Measurements from ENCODE around the gene FRMD3. TPM values are rescaled to one million over a fixed set of nuclear protein-coding genes. Genes with fewer than 3 reads are reported as not detected.
"Not testable (repeated sequence)": the region's sequence is repeated elsewhere in the genome, so short reads cannot be mapped to it uniquely, and the experiment has no call there.

The FRMD3 gene
- total RNA-seq, 2 donors from 2014 or later, result 2.1 to 4.6 TPM

DNA sequence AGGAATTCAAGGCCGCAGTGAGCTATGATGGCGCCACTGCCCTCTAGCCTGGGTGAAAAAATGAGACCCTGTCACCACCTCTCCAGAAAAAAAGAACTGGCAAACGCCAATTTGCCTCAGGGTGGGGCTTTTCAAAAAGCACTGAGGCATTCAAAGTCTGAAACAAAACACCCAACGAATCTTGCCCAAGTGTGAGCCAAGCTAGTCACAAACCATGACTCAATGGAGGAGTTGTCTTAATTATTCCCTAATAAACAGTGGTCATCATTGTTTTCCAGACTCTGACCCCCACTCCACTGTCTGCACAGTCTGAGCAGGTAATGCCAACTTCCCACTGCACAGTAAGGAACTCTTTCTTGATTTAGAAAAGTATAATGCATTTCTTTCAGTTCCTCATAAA, 16.8 kb downstream of the FRMD3 start:
- no peak for ATAC-seq
- Histone ChIP-seq H3K4me3 (no peak overlapping the region), H3K4me1 (no peaks in the 10 kb centered on the region), H3K27me3 (no peaks in the 10 kb centered on the region), H3K27ac (no peak overlapping the region), H3K9me3 (no peaks in the 10 kb centered on the region), H3K36me3 (replicated peaks in 1 of 2; ENCODE audit: insufficient read depth in 1 of 2, low read depth in 2 of 2) (no peaks in the 10 kb centered on the region)
- 83 to 89% methylated on average over 4 of the region's 4 CpGs for WGBS, 2 donors
- TF ChIP-seq POLR2A (IDR thresholded peaks at IDR 0.05), result no peak
- TF ChIP-seq, protein P1, sequence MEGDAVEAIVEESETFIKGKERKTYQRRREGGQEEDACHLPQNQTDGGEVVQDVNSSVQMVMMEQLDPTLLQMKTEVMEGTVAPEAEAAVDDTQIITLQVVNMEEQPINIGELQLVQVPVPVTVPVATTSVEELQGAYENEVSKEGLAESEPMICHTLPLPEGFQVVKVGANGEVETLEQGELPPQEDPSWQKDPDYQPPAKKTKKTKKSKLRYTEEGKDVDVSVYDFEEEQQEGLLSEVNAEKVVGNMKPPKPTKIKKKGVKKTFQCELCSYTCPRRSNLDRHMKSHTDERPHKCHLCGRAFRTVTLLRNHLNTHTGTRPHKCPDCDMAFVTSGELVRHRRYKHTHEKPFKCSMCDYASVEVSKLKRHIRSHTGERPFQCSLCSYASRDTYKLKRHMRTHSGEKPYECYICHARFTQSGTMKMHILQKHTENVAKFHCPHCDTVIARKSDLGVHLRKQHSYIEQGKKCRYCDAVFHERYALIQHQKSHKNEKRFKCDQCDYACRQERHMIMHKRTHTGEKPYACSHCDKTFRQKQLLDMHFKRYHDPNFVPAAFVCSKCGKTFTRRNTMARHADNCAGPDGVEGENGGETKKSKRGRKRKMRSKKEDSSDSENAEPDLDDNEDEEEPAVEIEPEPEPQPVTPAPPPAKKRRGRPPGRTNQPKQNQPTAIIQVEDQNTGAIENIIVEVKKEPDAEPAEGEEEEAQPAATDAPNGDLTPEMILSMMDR (IDR thresholded peaks at IDR 0.05), result no peak
- no peak for DNase-seq
- intact Hi-C loops (cut with DNase I), result no loop called here

DNA sequence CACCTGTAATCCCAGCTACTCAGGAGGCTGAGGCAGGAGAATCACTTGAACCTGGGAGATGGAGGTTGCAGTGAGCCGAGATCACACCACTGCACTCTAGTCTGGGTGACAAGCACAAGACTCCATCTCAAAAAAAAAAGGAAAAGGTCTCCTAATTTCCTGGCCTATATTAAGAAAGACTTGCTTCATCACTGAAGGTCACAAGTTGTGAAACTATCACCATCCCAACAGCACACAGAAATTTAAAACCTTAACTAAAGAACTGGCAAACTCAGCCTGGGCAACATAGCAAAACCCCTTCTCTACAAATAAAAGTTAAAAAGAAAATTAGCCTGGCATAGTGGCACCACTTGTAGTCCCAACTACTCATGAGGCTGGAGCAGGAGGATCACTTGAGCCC, 17.2 kb downstream of the FRMD3 start:
- Histone ChIP-seq H3K4me3 (no peak overlapping the region), H3K9me3 (no peaks in the 10 kb centered on the region), H3K27ac (no peak overlapping the region), H3K36me3 (replicated peaks in 1 of 2; ENCODE audit: insufficient read depth in 1 of 2, low read depth in 2 of 2) (no peaks in the 10 kb centered on the region), H3K4me1 (no peaks in the 10 kb centered on the region), H3K27me3 (no peaks in the 10 kb centered on the region)
- 92 to 100% methylated on average over 1 of the region's 1 CpG for whole genome bisulfite sequencing, 2 donors
- DNase-seq (no peak), ATAC-seq (no peak)
- intact Hi-C loops (cut with DNase I), result no loop called here
- no peak for TF ChIP-seq POLR2A (IDR thresholded peaks at IDR 0.05)
- TF ChIP-seq, protein P1 (IDR thresholded peaks at IDR 0.05), result no peak

DNA sequence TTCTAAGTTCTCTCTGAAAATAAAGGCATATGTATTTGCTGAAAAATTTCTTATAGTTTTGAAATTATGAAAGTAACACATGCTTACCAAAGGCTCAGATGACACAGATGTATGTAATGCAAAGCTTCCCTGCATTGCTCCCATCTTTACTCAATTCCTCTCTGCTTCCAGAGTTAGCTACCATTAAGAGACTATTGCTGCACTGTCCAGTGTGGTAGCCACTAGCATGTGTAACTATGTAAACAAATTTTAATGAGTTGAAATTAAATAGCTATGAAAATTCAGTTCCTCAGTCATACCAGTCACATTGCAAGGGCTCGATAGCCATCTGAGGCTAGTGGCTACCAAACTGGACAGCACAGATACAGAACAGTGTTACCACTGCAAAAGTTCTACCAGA, 17.9 kb downstream of the FRMD3 start:
- intact Hi-C loops (cut with DNase I), result no loop called here
- no peaks in the 10 kb centered on the region for H3K27me3 ChIP-seq
- DNase-seq (no peak), ATAC-seq (no peak)
- TF ChIP-seq, protein P1 (IDR thresholded peaks at IDR 0.05), result no peak
- no peak for TF ChIP-seq POLR2A (IDR thresholded peaks at IDR 0.05)
- H3K36me3 ChIP-seq (replicated peaks in 1 of 2; ENCODE audit: insufficient read depth in 1 of 2, low read depth in 2 of 2), result no peaks in the 10 kb centered on the region
- H3K27ac ChIP-seq, result no peak overlapping the region
- H3K9me3 ChIP-seq, result no peaks in the 10 kb centered on the region
- no peaks in the 10 kb centered on the region for H3K4me1 ChIP-seq
- WGBS, 2 donors, result 87 to 100% methylated on average over 1 of the region's 1 CpG
- H3K4me3 ChIP-seq, result no peak overlapping the region

DNA sequence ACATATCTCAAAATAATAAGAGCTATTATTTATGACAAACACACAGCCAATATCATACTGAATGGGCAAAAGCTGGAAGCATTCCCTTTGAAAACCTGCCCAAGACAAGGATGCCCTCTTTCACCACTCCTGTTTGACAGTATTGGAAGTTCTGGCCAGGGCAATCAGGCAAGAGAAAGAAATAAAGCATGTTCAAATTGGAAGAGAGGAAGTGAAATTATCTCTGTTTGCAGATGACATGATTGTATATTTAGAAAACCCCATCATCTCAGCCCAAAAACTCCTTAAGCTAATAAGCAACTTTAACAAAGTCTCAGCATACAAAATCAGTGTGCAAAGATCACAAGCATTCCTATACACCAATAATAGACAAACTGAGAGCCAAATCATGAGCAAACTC, 20.2 kb downstream of the FRMD3 start:
- ATAC-seq; H3K4me3 ChIP-seq; DNase-seq; H3K4me1 ChIP-seq; H3K27ac ChIP-seq; H3K9me3 ChIP-seq; H3K36me3 ChIP-seq (replicated peaks in 1 of 2; ENCODE audit: insufficient read depth in 1 of 2, low read depth in 2 of 2); intact Hi-C loops (cut with DNase I); H3K27me3 ChIP-seq: not testable (repeated sequence)

DNA sequence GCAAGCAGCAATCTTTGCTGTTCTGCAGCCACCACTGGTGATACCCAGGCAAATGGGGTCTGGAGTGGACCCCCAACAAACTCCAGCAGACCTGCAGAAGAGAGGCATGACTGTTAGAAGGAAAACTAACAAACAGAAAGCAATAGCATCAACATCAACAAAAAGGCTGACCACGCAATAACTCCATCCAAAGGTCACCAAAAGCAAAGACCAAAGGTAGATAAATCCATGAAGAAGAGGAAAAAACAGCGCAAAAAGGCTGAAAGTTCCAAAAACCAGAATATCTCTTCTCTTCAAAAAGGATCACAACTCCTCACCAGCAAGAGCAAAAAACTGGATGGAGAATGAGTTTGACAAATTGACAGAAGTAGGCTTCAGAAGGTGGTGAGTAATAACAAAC, 23.4 kb downstream of the FRMD3 start:
- Histone ChIP-seq H3K27me3 (no peaks in the 10 kb centered on the region), H3K4me3 (no peak overlapping the region), H3K4me1 (no peaks in the 10 kb centered on the region), H3K9me3 (no peaks in the 10 kb centered on the region), H3K36me3 (replicated peaks in 1 of 2; ENCODE audit: insufficient read depth in 1 of 2, low read depth in 2 of 2) (no peaks in the 10 kb centered on the region), H3K27ac (no peak overlapping the region)
- intact Hi-C loops (cut with DNase I), result no loop called here
- TF ChIP-seq, protein P1 (IDR thresholded peaks at IDR 0.05), result no peak
- no peak for TF ChIP-seq POLR2A (IDR thresholded peaks at IDR 0.05)
- no peak for ATAC-seq
- WGBS, 2 donors, result 96 to 98% methylated on average over 2 of the region's 2 CpGs
- no peak for DNase-seq

All from body of pancreas (tissue), 4 donors.